ENCODE measurements around the gene ALG6. TPM values are rescaled to one million over a fixed set of nuclear protein-coding genes. Genes with fewer than 3 reads are reported as not detected.

ALG6 gene
- total and polyA plus RNA-seq, 2 donors (not counting 1 experiment from before 2014, with no cell fraction given) = 12.5 to 15.9 TPM

- Histone ChIP-seq H3K27ac (ENCODE audit: insufficient read depth, low read length) (no peak overlapping the region), H3K4me2 (ENCODE audit: extremely low read depth, insufficient read depth, low read length) (no peak overlapping the region), H3K9ac (ENCODE audit: insufficient read depth, low read length) (no peak overlapping the region), H3K27me3 (ENCODE audit: control insufficient read depth, insufficient read depth, low read length) (peaks cover 67% of the 10 kb centered on the region), H4K20me1 (ENCODE audit: control insufficient read depth, extremely low read depth, insufficient read depth, low read length) (no peaks in the 10 kb centered on the region), H3K79me2 (ENCODE audit: control insufficient read depth, insufficient read depth, low read length) (no peaks in the 10 kb centered on the region), H3K36me3 (ENCODE audit: control insufficient read depth, insufficient read depth, low read length) (no peaks in the 10 kb centered on the region), H3K4me3 (replicated peaks in 1 of 4; ENCODE audit: control extremely low read depth in 1 of 4, insufficient read depth in 1 of 4, low read depth in 3 of 4, low read length in 4 of 4) (no peak overlapping the region), H3K9me3 (ENCODE audit: control insufficient read depth, insufficient read depth, low read depth, low read length) (no peaks in the 10 kb centered on the region), H2AFZ (ENCODE audit: low read length) (no peak overlapping the region), H3K4me1 (ENCODE audit: control insufficient read depth, extremely low read depth, insufficient read depth, low read length) (peaks cover 2% of the 10 kb centered on the region)
- no peak for DNase-seq (ENCODE audit: low read depth in 2 of 2)
- TF ChIP-seq EZH2 (IDR thresholded peaks at IDR 0.05; ENCODE audit: low read length, missing control alignments) (peak; percentile 68), CTCF (conservative IDR thresholded peaks at IDR 0.05 in 1 of 2, IDR thresholded peaks at IDR 0.05 in 1 of 2; ENCODE audit: low read depth in 1 of 2, low read length in 2 of 2) (no peak)
Measured at GRCh38 chr1:63330331-63330916, 37.0 kb upstream of the ALG6 start.

DNA sequence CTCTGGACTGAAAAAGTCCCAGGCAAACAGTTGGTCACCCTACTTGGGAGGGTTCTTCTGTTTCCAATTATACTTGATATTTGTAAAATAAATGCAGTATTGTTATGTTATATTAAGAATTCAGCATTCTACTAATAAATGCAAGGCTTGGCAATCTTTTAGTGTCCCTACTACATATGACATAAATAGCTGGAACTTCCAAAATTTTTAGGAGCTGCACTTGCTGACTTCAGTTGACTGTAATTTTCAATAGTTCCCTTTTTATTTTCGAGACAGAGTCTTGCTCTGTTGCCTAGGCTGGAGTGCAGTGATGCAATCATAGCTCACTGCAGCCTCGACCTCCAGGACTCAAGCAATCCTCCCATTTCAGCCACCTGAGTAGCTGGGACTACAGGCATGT lies 25.0 kb upstream of the ALG6 start:
- Histone ChIP-seq H3K9ac (ENCODE audit: insufficient read depth, low read length) (no peak overlapping the region), H3K79me2 (ENCODE audit: control insufficient read depth, insufficient read depth, low read length) (no peaks in the 10 kb centered on the region), H3K4me2 (ENCODE audit: extremely low read depth, insufficient read depth, low read length) (no peak overlapping the region), H3K27ac (ENCODE audit: insufficient read depth, low read length) (no peak overlapping the region), H3K4me1 (ENCODE audit: control insufficient read depth, extremely low read depth, insufficient read depth, low read length) (no peaks in the 10 kb centered on the region), H3K27me3 (ENCODE audit: control insufficient read depth, insufficient read depth, low read length) (peaks cover 5% of the 10 kb centered on the region), H3K4me3 (replicated peaks in 1 of 4; ENCODE audit: control extremely low read depth in 1 of 4, insufficient read depth in 1 of 4, low read depth in 3 of 4, low read length in 4 of 4) (no peak overlapping the region), H2AFZ (ENCODE audit: low read length) (no peak overlapping the region), H4K20me1 (ENCODE audit: control insufficient read depth, extremely low read depth, insufficient read depth, low read length) (no peaks in the 10 kb centered on the region), H3K36me3 (ENCODE audit: control insufficient read depth, insufficient read depth, low read length) (no peaks in the 10 kb centered on the region), H3K9me3 (ENCODE audit: control insufficient read depth, insufficient read depth, low read depth, low read length) (no peaks in the 10 kb centered on the region)
- DNase-seq (ENCODE audit: low read depth in 2 of 2) = no peak
- TF ChIP-seq EZH2 (IDR thresholded peaks at IDR 0.05; ENCODE audit: low read length, missing control alignments) (no peak), CTCF (conservative IDR thresholded peaks at IDR 0.05 in 1 of 2, IDR thresholded peaks at IDR 0.05 in 1 of 2; ENCODE audit: low read depth in 1 of 2, low read length in 2 of 2) (no peak)

DNA sequence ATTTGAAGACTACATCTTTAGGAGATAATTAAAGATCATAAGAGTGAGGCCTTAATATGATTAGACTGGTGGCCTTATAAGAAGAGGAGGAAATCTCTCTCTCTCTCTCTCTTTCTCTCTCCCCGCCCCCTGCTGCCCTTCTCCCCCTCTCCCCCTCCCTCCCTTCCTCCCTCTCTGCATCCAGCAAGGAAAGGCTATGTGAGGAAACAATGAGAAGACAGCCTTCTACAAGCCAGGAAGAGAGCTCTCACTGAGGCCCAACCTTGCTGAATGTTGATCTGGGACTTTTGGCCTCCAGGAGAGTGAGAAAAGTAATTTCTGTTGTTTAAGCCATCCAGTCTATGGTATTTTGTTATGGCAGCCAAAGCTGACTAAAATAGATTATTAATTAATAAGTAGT lies 23.5 kb upstream of the ALG6 start:
- no peak overlapping the region for H3K4me3 ChIP-seq (replicated peaks in 1 of 4; ENCODE audit: control extremely low read depth in 1 of 4, insufficient read depth in 1 of 4, low read depth in 3 of 4, low read length in 4 of 4)
- no peaks in the 10 kb centered on the region for H3K79me2 ChIP-seq (ENCODE audit: control insufficient read depth, insufficient read depth, low read length)
- no peak overlapping the region for H3K9ac ChIP-seq (ENCODE audit: insufficient read depth, low read length)
- H3K27me3 ChIP-seq (ENCODE audit: control insufficient read depth, insufficient read depth, low read length) = peaks cover 5% of the 10 kb centered on the region
- DNase-seq (ENCODE audit: low read depth in 2 of 2) = no peak
- no peak overlapping the region for H3K27ac ChIP-seq (ENCODE audit: insufficient read depth, low read length)
- H2AFZ ChIP-seq (ENCODE audit: low read length) = no peak overlapping the region
- H3K36me3 ChIP-seq (ENCODE audit: control insufficient read depth, insufficient read depth, low read length) = no peaks in the 10 kb centered on the region
- no peaks in the 10 kb centered on the region for H3K9me3 ChIP-seq (ENCODE audit: control insufficient read depth, insufficient read depth, low read depth, low read length)
- H4K20me1 ChIP-seq (ENCODE audit: control insufficient read depth, extremely low read depth, insufficient read depth, low read length) = no peaks in the 10 kb centered on the region
- H3K4me2 ChIP-seq (ENCODE audit: extremely low read depth, insufficient read depth, low read length) = no peak overlapping the region
- no peaks in the 10 kb centered on the region for H3K4me1 ChIP-seq (ENCODE audit: control insufficient read depth, extremely low read depth, insufficient read depth, low read length)
- TF ChIP-seq CTCF (conservative IDR thresholded peaks at IDR 0.05 in 1 of 2, IDR thresholded peaks at IDR 0.05 in 1 of 2; ENCODE audit: low read depth in 1 of 2, low read length in 2 of 2) (no peak), EZH2 (IDR thresholded peaks at IDR 0.05; ENCODE audit: low read length, missing control alignments) (no peak)
